GM12874 (cell line): ENCODE measurements around the gene AMACR.

Experiments
- TF ChIP-seq, protein P1 (sequence below): IDR thresholded peaks from 2 replicates; pipeline ENCODE4 v1.5.1; 2011; ENCODE audit warnings: low read depth, mild to moderate bottlenecking, control low read depth, low read length, moderate library complexity; ENCODE audit not compliant: insufficient read depth

AMACR gene

DNA sequence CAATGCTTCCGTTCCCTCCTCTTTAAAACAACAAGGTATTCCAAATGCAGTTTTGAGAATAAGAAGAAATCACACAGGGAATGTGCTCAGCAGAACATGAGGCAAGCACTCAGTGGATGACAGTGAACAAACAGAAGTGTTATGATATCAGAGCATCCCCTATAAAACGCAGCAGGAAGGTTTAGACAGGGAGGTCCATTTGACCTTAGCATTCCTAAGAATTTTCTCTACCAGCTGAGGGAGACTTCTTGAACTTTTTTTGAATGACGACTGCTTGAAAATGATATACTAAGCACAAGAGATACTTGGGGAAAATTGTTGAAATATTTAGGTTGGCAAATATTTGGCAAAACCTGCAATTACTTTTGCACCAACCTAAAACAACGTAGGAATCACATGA, 3.9 kb downstream of the AMACR start:
- TF ChIP-seq, protein P1, sequence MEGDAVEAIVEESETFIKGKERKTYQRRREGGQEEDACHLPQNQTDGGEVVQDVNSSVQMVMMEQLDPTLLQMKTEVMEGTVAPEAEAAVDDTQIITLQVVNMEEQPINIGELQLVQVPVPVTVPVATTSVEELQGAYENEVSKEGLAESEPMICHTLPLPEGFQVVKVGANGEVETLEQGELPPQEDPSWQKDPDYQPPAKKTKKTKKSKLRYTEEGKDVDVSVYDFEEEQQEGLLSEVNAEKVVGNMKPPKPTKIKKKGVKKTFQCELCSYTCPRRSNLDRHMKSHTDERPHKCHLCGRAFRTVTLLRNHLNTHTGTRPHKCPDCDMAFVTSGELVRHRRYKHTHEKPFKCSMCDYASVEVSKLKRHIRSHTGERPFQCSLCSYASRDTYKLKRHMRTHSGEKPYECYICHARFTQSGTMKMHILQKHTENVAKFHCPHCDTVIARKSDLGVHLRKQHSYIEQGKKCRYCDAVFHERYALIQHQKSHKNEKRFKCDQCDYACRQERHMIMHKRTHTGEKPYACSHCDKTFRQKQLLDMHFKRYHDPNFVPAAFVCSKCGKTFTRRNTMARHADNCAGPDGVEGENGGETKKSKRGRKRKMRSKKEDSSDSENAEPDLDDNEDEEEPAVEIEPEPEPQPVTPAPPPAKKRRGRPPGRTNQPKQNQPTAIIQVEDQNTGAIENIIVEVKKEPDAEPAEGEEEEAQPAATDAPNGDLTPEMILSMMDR: no peak

DNA sequence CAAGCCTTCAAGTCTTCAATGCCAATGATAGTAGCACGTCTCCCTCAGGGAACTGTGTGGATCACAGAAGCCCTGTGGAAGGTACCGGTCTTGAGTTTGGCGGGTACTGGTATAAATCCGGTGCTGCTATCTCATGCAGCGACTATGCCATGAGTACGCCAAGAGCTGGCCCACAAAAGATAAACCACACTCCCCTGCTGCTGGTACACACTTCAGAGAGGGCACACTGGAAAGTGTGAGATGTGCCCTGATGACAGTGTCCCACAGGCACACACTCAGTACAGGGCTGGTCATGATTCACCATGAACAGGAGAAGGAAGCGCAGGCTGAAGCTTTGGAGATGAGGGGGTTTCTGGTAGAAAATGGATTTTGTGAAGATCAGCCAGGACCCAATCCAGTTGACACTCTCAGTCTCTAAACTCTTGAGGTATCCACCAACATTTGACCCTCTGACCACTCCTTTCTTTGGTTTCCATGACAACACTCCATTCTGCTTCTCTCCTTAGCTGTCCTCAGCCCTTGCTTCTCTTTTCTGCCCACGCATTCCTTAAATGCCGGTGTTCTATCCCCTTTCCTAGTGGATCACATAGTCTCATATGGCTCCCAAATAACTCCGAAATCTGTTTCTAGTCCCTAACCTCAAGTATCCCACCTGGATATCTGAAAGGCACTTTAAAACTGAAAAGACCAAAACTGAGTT, 5.1 kb downstream of the AMACR start:
- TF ChIP-seq, protein P1: no peak

DNA sequence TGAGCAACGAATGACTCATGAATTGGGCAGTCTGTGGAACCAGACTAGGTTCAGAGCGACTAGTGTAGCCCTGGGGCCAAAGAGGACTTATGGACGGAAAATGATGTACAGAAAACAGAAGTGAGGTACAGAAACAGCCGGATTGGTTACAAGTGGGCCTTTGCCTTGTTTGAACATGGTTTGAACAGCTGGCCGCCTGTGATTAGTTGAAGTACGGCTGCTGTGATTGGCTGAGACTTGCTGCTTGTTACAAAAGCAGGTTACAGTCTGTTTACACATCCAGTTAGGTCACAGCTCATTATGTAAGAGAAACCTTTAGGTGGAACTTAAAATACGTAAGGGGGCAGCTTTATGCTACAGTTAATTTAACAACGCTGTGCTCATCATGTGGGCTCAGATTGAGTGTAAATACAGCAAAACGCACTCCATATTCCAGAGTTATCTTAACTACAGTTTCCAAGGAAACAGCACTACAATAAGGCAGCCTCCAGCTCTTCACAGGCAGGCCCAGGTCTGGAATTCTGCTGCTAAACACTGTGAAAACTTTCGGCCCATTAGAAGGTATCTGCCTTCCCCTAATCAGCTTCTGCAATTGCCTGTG, 6.5 kb downstream of the AMACR start:
- TF ChIP-seq, protein P1: no peak

DNA sequence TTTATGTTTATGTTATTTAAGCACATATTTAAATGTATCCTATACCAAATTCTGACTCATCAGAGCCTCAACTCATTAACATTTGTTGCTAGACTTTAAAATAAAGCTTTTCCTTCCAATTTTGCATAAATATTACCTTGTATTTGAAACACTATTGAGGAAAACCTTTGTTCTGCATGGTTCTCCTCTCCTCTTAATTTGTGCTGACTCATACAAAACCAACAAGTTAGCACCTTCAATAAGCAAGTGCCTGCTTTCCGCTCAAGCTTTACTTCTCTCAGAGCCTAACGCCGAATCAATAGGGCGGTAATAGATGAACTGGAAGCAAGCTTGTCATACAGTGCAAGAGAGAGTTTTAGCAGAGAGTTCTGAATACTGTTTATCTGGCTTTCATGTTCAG, 7.9 kb downstream of the AMACR start:
- TF ChIP-seq, protein P1: no peak

DNA sequence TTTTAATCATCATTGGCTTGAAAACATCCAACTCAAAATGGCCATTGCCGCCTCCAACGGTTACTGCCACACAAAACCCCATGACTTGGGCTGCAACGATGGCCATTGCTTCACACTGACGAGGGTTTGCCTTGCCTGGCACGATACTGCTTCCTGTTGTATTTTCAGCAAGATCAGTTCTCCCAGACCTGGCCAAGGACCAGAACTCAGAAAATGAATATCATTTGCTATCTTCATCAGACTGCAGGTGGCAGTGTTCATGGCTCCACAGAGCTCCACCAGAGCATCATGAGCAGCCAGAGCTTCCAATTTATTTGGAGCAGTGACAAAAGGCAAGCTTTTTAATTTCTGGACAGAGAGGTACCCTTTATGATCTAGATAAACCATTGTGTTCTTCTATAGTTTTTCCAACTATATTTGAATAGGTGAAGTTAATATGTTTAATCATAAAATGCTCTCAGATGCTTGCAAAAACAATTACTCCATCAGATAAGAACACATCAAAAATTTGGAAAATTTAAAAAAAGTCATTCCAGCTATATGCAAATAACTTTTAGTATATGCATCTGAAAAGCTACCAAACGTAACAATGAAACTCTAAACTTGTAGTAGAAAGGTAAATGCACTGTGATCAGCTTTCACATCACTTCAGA, 10.4 kb downstream of the AMACR start:
- TF ChIP-seq, protein P1: peak; percentile 51

DNA sequence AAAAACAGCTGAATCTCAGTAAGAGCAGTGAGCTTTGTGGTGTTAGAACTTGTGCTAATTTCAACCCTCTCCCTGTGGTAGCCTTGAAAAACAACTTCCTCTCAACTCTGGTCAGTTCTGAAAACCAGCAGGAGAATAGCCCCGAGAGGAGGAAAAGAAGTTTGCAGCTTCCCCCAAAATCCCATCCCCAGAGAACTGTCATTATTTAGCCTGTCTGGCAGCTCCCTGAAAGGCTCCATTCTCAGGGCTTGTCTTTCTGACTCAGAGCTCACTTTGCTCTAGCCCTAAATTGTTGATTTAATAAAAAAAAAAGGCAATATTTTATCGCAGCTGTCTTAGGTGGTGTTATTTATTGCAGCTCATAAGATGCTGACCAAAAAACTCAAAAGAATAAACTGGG, 12.0 kb downstream of the AMACR start:
- TF ChIP-seq, protein P1: no peak

DNA sequence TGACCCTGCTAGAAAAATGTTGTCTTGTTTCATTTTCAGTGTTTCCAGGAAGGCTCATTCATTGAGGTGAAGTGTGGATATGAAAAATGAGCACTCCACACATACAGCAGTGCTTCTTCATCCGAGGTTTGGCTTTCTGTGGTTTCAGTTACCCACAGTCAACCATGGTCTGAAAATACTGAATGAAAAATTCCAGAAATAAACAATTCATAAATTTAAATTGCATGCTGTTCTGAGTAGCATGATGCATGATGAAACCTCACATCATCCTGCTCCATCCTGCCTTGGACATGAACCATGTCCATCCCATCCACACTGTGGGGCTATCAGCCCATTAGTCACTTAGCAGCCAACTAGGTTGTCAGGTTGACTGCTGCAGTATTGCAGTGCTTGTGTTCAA, 13.0 kb downstream of the AMACR start:
- TF ChIP-seq, protein P1: no peak
